Stimulated activated naive CD8-positive, alpha-beta T cell treated with anti-CD3 and anti-CD28 coated beads, Interleukin-15, Interleukin-2, amounts not matched to agents 100 ng/mL and 50 ng/mL, for 24 hours (primary cell): ENCODE data around the gene CDC5L.
"Not testable (repeated sequence)": the region's sequence is repeated elsewhere in the genome, so short reads cannot be mapped to it uniquely, and the experiment has no call there.

Experiments
- H3K27ac Mint-ChIP-seq: one replicate; pipeline ENCODE4 v1.8.0; 2021; ENCODE audit warnings: mild to moderate bottlenecking, mixed read lengths
- H3K27me3 Mint-ChIP-seq: one replicate; pipeline ENCODE4 v1.8.0; 2021; ENCODE audit warnings: mixed read lengths
- H3K36me3 Mint-ChIP-seq: one replicate; pipeline ENCODE4 v1.8.0; 2021; ENCODE audit warnings: low read depth, mixed read lengths
- H3K4me1 Mint-ChIP-seq: one replicate; pipeline ENCODE4 v1.8.0; 2021; ENCODE audit warnings: low read depth, mixed read lengths
- H3K4me3 Mint-ChIP-seq: one replicate; pipeline ENCODE4 v1.8.0; 2021; ENCODE audit warnings: mild to moderate bottlenecking, mixed read lengths
- H3K9me3 Mint-ChIP-seq: one replicate; pipeline ENCODE4 v1.8.0; 2021; ENCODE audit warnings: mixed read lengths

CDC5L gene

DNA sequence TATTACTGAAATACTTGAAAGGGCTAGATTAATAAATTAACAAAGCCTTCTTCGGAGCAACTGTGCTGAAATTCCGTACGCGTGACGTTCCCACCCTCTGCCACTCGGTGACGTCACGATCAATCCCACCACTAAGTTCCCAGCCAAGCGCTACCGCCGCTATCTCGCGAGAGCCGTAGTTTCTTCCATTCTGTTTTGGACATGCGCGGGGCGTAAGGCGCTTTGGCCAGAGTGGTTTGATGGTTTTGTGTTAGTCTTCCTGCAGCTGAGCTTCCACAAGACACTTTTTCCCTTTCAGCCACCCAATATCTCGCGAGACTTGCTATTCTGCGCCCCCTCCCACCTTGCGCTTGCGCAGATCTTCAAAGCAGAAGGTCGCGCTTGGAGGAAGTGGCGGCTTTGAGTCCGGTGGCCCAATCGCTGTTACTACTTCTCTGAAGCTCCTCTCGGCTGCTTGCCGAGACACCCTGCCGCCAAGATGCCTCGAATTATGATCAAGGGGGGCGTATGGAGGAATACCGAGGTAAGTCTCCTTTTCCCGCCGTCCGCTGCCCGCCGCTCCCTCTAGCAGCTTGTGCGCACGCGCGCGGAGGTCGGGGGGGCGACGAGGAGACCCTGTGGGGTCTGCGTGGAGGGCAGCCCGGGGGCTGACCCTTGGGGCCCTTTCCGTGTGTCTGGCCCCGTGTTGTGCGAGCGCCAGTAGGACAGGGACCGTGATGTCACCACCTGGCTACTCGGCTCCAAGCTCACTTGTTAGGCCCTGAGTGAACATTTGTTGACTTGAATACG lies at the start of gene CDC5L:
TSS of gene CDC5L (plus strand) at position 361 of the 789 bp plus-strand sequence. CDS start at position 479, 118 bp downstream.
- H3K4me3 Mint-ChIP-seq, result peak within 1 kb of the TSS; percentile 98

GRCh38 chr6:44338228-44339122 lies 49.0 kb upstream of the CDC5L start:
- no peak overlapping the region for H3K27ac Mint-ChIP-seq
- peaks cover 25% of the 10 kb centered on the region for H3K27me3 Mint-ChIP-seq
- no peaks in the 10 kb centered on the region for H3K36me3 Mint-ChIP-seq
- H3K4me1 Mint-ChIP-seq, result no peaks in the 10 kb centered on the region
- no peaks in the 10 kb centered on the region for H3K9me3 Mint-ChIP-seq
- H3K4me3 Mint-ChIP-seq, result no peak overlapping the region

More for the DNA sequence above, at the start of gene CDC5L:
- Mint-ChIP-seq H3K9me3 (no peaks in the 10 kb centered on the region), H3K36me3 (peaks cover 38% of the 10 kb centered on the region), H3K27ac (peak within 1 kb of the TSS; percentile 99), H3K4me1 (peaks cover 45% of the 10 kb centered on the region), H3K27me3 (no peaks in the 10 kb centered on the region)

DNA sequence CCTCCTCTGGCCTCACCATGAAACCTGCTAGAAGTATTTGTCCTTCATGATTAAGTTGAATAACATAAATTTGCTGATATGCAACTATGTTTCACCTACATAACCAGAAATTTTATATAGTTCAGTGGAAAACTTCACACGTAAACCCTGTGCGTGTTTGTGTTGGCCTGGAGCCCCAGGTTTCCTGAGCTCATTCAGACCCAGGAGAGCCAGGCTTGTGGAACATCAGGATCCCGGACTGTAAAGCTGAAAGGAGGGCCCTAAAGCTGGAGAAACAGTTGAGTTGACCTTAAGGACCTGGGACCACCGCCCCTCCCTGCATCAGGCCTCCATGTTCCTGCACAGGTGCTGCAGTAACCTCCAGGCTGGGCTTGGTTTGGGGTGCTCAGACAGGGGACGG lies 48.2 kb upstream of the CDC5L start:
- Mint-ChIP-seq H3K9me3 (no peaks in the 10 kb centered on the region), H3K4me3 (no peak overlapping the region), H3K27ac (no peak overlapping the region), H3K4me1 (no peaks in the 10 kb centered on the region), H3K36me3 (no peaks in the 10 kb centered on the region), H3K27me3 (peaks cover 28% of the 10 kb centered on the region)

DNA sequence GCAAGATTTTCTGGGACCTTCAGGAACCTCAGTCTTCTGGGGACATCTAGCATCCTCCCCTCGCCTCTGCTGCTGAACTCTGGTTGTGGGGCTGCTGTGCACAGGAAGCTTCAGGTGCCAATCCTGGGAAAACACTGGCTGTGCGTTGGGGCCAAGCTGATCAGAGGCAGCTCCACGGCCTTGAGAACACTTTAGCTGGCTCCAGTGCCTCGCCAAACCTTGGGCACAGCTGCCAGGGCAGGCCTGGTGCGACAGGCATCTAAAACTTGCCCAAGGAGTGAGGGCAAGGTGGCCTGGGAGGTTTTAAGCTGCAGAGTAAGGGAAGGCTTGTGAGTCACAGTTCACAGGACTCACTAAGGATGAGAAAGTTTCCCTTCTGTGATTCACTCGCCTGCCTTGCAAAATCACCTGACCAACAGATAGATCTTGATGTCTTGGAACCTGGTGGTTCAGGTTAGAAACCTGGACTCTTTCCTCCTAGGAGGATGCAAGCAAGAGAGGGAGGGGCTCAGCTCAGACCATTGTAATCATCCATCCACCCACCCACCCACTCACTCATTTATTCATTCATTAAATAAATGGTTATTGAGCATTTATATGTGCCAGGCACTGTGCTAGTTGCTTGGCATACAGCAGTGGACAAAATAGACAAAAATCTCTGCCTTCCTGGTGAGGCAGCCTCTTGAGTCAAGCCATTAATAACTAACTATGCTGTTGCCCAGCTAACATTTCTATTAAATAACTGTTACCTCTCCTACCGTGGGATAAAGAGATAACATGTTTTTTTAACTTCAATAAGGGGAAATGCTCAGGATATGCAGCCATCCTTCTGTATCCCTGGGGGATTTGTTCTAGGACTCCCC lies 47.5 kb upstream of the CDC5L start:
- Mint-ChIP-seq H3K9me3 (no peaks in the 10 kb centered on the region), H3K27me3 (peaks cover 34% of the 10 kb centered on the region), H3K36me3 (no peaks in the 10 kb centered on the region), H3K4me1 (no peaks in the 10 kb centered on the region), H3K27ac (no peak overlapping the region), H3K4me3 (no peak overlapping the region)

- peaks cover 34% of the 10 kb centered on the region for H3K27me3 Mint-ChIP-seq
Measured at GRCh38 chr6:44341095-44341890, 46.2 kb upstream of the CDC5L start.

GRCh38 chr6:44342052-44342451 lies 45.5 kb upstream of the CDC5L start:
- Mint-ChIP-seq H3K4me1 (no peaks in the 10 kb centered on the region), H3K36me3 (no peaks in the 10 kb centered on the region), H3K4me3 (no peak overlapping the region), H3K9me3 (no peaks in the 10 kb centered on the region), H3K27me3 (peaks cover 34% of the 10 kb centered on the region), H3K27ac (no peak overlapping the region)

More at GRCh38 chr6:44341095-44341890, 46.2 kb upstream of the CDC5L start:
- Mint-ChIP-seq H3K4me1 (no peaks in the 10 kb centered on the region), H3K27ac (no peak overlapping the region), H3K36me3 (no peaks in the 10 kb centered on the region), H3K4me3 (no peak overlapping the region), H3K9me3 (no peaks in the 10 kb centered on the region)

GRCh38 chr6:44342489-44342888 lies 45.0 kb upstream of the CDC5L start, which contains the start of gene SPATS1:
SPATS1 (plus strand) TSS chr6:44342650; CDS start chr6:44343096, 446 bp downstream.
- no peaks in the 10 kb centered on the region for H3K36me3 Mint-ChIP-seq
- H3K4me1 Mint-ChIP-seq, result no peaks in the 10 kb centered on the region
- H3K4me3 Mint-ChIP-seq, result no peak within 1 kb of the TSS
- no peaks in the 10 kb centered on the region for H3K9me3 Mint-ChIP-seq
- H3K27me3 Mint-ChIP-seq, result peaks cover 34% of the 10 kb centered on the region
- H3K27ac Mint-ChIP-seq, result no peak within 1 kb of the TSS

DNA sequence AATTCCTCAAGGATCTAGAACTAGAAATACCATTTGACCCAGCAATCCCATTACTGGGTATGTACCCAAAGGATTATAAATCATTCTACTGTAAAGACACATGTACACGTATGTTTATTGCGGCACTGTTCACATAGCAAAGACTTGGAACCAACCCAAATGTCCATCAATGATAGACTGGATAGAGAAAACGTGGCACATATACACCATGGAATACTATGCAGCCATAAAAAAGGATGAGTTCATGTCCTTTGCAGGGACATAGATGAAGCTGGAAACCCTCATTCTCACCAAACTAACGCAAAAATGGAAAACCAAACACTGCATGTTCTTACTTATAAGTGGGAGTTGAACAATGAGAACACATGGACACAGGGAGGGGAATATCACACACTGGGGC lies 40.7 kb upstream of the CDC5L start:
- H3K4me3 Mint-ChIP-seq, H3K9me3 Mint-ChIP-seq, H3K4me1 Mint-ChIP-seq, H3K36me3 Mint-ChIP-seq, H3K27ac Mint-ChIP-seq: not testable (repeated sequence)
- peaks cover 26% of the 10 kb centered on the region for H3K27me3 Mint-ChIP-seq

GRCh38 chr6:44349904-44350649 lies 37.4 kb upstream of the CDC5L start:
- H3K4me3 Mint-ChIP-seq, result no peak overlapping the region
- H3K36me3 Mint-ChIP-seq, result no peaks in the 10 kb centered on the region
- no peaks in the 10 kb centered on the region for H3K4me1 Mint-ChIP-seq
- H3K27me3 Mint-ChIP-seq, result no peaks in the 10 kb centered on the region
- H3K27ac Mint-ChIP-seq, result no peak overlapping the region
- no peaks in the 10 kb centered on the region for H3K9me3 Mint-ChIP-seq

DNA sequence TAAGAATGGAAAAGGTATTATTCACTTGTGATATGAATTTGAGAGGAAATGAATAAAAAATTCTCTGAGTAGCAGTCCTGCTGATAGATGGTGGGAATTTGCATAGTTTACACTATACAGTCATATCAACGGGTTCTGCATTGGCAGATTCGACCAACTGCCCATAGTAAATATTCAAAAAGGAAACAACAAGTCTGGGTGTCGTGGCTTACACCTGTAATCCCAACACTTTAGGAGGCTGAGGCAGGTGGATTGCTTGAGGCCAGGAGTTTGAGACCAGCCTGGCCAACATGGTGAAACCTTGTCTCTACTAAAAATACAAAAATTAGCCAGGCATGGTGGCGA lies 36.9 kb upstream of the CDC5L start:
- H3K36me3 Mint-ChIP-seq, H3K27me3 Mint-ChIP-seq, H3K4me1 Mint-ChIP-seq, H3K9me3 Mint-ChIP-seq, H3K4me3 Mint-ChIP-seq, H3K27ac Mint-ChIP-seq: not testable (repeated sequence)

DNA sequence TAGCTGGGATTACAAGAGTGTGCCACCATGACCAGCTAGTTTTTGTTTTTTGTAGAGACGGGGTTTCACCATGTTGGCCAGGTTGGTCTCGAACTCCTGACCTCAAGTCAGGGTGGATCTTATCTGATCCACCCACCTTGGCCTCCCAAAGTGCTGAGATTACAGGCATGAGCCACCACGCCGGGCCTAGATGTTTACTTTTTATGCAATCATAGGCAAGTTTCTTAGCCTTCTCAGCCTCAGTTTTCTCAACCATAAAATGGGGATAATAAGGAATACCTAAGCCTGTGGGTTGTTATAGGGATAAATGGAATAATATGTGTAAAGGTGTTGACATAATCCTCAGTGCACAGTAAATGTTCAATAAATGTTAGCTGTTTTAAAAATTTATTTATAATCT lies 35.2 kb upstream of the CDC5L start:
- Mint-ChIP-seq H3K36me3 (no peaks in the 10 kb centered on the region), H3K27ac (no peak overlapping the region)

DNA sequence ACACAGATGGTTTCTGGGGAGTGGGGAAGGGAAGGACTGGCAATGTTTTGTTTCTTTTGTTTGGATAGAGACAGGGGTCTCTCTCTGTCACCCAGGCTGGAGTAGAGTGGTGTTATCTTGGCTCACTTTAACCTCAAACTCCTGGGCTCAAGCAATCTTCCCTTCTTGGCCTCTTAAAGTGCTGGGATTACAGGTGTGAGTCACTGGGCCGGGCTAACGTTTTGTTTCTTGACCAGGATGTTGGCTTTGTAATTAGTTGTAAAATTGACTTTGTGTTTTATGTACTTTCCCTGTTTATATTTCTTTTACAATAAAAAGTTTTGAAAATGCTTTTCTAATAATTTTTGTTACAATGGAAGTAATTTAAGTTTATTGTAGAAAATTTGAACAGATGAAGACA lies 34.2 kb upstream of the CDC5L start:
- Mint-ChIP-seq H3K4me1 (no peaks in the 10 kb centered on the region), H3K27me3 (peaks cover 11% of the 10 kb centered on the region), H3K36me3 (no peaks in the 10 kb centered on the region), H3K9me3 (no peaks in the 10 kb centered on the region), H3K4me3 (no peak overlapping the region), H3K27ac (no peak overlapping the region)

More for the DNA sequence above, 35.2 kb upstream of the CDC5L start:
- H3K4me3 Mint-ChIP-seq, result no peak overlapping the region
- no peaks in the 10 kb centered on the region for H3K4me1 Mint-ChIP-seq
- H3K27me3 Mint-ChIP-seq, result peaks cover 5% of the 10 kb centered on the region
- H3K9me3 Mint-ChIP-seq, result no peaks in the 10 kb centered on the region

GRCh38 chr6:44355640-44356039 lies 31.9 kb upstream of the CDC5L start:
- H3K27ac Mint-ChIP-seq, result no peak overlapping the region
- H3K4me1 Mint-ChIP-seq, result no peaks in the 10 kb centered on the region
- no peak overlapping the region for H3K4me3 Mint-ChIP-seq
- H3K27me3 Mint-ChIP-seq, result peaks cover 11% of the 10 kb centered on the region
- no peaks in the 10 kb centered on the region for H3K36me3 Mint-ChIP-seq
- H3K9me3 Mint-ChIP-seq, result no peaks in the 10 kb centered on the region
